ENCODE results near the gene CEACAM21. TPM values are rescaled to one million over a fixed set of nuclear protein-coding genes. Genes with fewer than 3 reads are reported as not detected.

CEACAM21 gene
- total RNA-seq, 2 donors from 2014 or later: 0.44 to 0.51 TPM

- Mint-ChIP-seq H3K27me3 (ENCODE audit: insufficient read depth) (peaks cover 2% of the 10 kb centered on the region), H3K4me3 (no peak overlapping the region), H3K27ac (no peak overlapping the region), H3K4me1 (no peaks in the 10 kb centered on the region), H3K36me3 (ENCODE audit: low read depth) (no peaks in the 10 kb centered on the region), H3K9me3 (peaks cover 70% of the 10 kb centered on the region)
- H3K9ac ChIP-seq (ENCODE audit: extremely low read depth, low read length, poor library complexity, severe bottlenecking): no peak overlapping the region
- WGBS, 2 experiments (ENCODE audit: insufficient coverage in 1 of 2, insufficient read length in 1 of 2): 70 to 72% methylated on average over 2 of the region's 2 CpGs
- TF ChIP-seq CTCF (conservative IDR thresholded peaks at IDR 0.05): no peak
- H3K27me3 ChIP-seq (ENCODE audit: control insufficient read depth, insufficient read depth, low read length, poor library complexity, severe bottlenecking): no peaks in the 10 kb centered on the region
- no peak for DNase-seq
- no peak overlapping the region for H3K27ac ChIP-seq (ENCODE audit: low read depth, low read length)
- no peak overlapping the region for H3K4me3 ChIP-seq (ENCODE audit: low read length)
- no peaks in the 10 kb centered on the region for H3K9me3 ChIP-seq (ENCODE audit: control insufficient read depth, low read length)
- no peaks in the 10 kb centered on the region for H3K4me1 ChIP-seq (ENCODE audit: control insufficient read depth, insufficient read depth, low read length)
- no peaks in the 10 kb centered on the region for H3K36me3 ChIP-seq (ENCODE audit: control insufficient read depth, insufficient read depth, low read length)
Measured at GRCh38 chr19:41589371-41589770, 13.4 kb downstream of the CEACAM21 start.

GRCh38 chr19:41590936-41591335, 15.0 kb downstream of the CEACAM21 start:
- Histone ChIP-seq H3K9me3 (ENCODE audit: control insufficient read depth, low read length) (no peaks in the 10 kb centered on the region), H3K9ac (ENCODE audit: extremely low read depth, low read length, poor library complexity, severe bottlenecking) (no peak overlapping the region), H3K4me3 (ENCODE audit: low read length) (no peak overlapping the region), H3K27me3 (ENCODE audit: control insufficient read depth, insufficient read depth, low read length, poor library complexity, severe bottlenecking) (peaks cover 6% of the 10 kb centered on the region), H3K27ac (ENCODE audit: low read depth, low read length) (no peak overlapping the region), H3K36me3 (ENCODE audit: control insufficient read depth, insufficient read depth, low read length) (no peaks in the 10 kb centered on the region), H3K4me1 (ENCODE audit: control insufficient read depth, insufficient read depth, low read length) (no peaks in the 10 kb centered on the region)
- Mint-ChIP-seq H3K4me3 (no peak overlapping the region), H3K9me3 (peaks cover 55% of the 10 kb centered on the region), H3K36me3 (ENCODE audit: low read depth) (no peaks in the 10 kb centered on the region), H3K4me1 (no peaks in the 10 kb centered on the region), H3K27me3 (ENCODE audit: insufficient read depth) (peaks cover 9% of the 10 kb centered on the region), H3K27ac (no peak overlapping the region)
- no peak for TF ChIP-seq CTCF (conservative IDR thresholded peaks at IDR 0.05)
- no peak for DNase-seq

- H3K4me3 Mint-ChIP-seq: no peak overlapping the region
- H3K4me3 ChIP-seq (ENCODE audit: low read length): no peak overlapping the region
- H3K36me3 ChIP-seq (ENCODE audit: control insufficient read depth, insufficient read depth, low read length): no peaks in the 10 kb centered on the region
- H3K36me3 Mint-ChIP-seq (ENCODE audit: low read depth): no peaks in the 10 kb centered on the region
- no peak overlapping the region for H3K27ac ChIP-seq (ENCODE audit: low read depth, low read length)
- H3K4me1 Mint-ChIP-seq: no peaks in the 10 kb centered on the region
- H3K27me3 Mint-ChIP-seq (ENCODE audit: insufficient read depth): peaks cover 17% of the 10 kb centered on the region
- H3K27me3 ChIP-seq (ENCODE audit: control insufficient read depth, insufficient read depth, low read length, poor library complexity, severe bottlenecking): peaks cover 17% of the 10 kb centered on the region
- 47 to 60% methylated on average over 3 to 5 of the region's 5 CpGs for WGBS, 2 experiments (ENCODE audit: insufficient coverage in 1 of 2, insufficient read length in 1 of 2)
- no peak for DNase-seq
- no peaks in the 10 kb centered on the region for H3K9me3 ChIP-seq (ENCODE audit: control insufficient read depth, low read length)
- H3K9ac ChIP-seq (ENCODE audit: extremely low read depth, low read length, poor library complexity, severe bottlenecking): no peak overlapping the region
- no peak overlapping the region for H3K27ac Mint-ChIP-seq
- no peak for TF ChIP-seq CTCF (conservative IDR thresholded peaks at IDR 0.05)
- peaks cover 45% of the 10 kb centered on the region for H3K9me3 Mint-ChIP-seq
- H3K4me1 ChIP-seq (ENCODE audit: control insufficient read depth, insufficient read depth, low read length): no peaks in the 10 kb centered on the region
Measured at GRCh38 chr19:41591951-41592562, 16.1 kb downstream of the CEACAM21 start.
